ENCODE measurements around the gene ZNF562.
A peak's percentile ranks its signal among the peaks of the same experiment; 100 is the strongest.

ZNF562 gene

GRCh38 chr19:9641810-9642209, 33.1 kb downstream of the ZNF562 start:
- no peak for DNase-seq

- DNase-seq: no peak
Measured at GRCh38 chr19:9640956-9641355, 33.9 kb downstream of the ZNF562 start.

GRCh38 chr19:9636018-9636417, 38.9 kb downstream of the ZNF562 start:
- no peak for DNase-seq

- no peak for DNase-seq
Measured at GRCh38 chr19:9627856-9628255, 47.0 kb downstream of the ZNF562 start.

GRCh38 chr19:9622531-9622930, 52.4 kb downstream of the ZNF562 start:
- peak; percentile 42 for DNase-seq

- peak; percentile 92 for DNase-seq
Measured at GRCh38 chr19:9621156-9622037, 53.5 kb downstream of the ZNF562 start, which contains the start of gene ZNF561. Gene ZNF561 (minus strand): TSS chr19:9621232. CDS start chr19:9619456, 1,776 bp downstream.

- DNase-seq: no peak
Measured at GRCh38 chr19:9620842-9621155, 54.1 kb downstream of the ZNF562 start.

- DNase-seq: no peak
Measured at GRCh38 chr19:9615844-9616243, 59.1 kb downstream of the ZNF562 start.

- no peak for DNase-seq
Measured at GRCh38 chr19:9610484-9611113, 64.3 kb downstream of the ZNF562 start.

- no peak for DNase-seq
Measured at GRCh38 chr19:9608912-9609311, 66.0 kb downstream of the ZNF562 start.

- DNase-seq: peak; percentile 31
Measured at GRCh38 chr19:9597027-9597426, 77.9 kb downstream of the ZNF562 start.

All from fibroblast of skin of scalp (primary cell).